HK-2 (cell line): Measurements from ENCODE around the gene HMGXB3.
"Not testable (repeated sequence)": the region's sequence is repeated elsewhere in the genome, so short reads cannot be mapped to it uniquely, and the experiment has no call there.

Experiments
- DNase-seq: peaks from one replicate; pipeline ENCODE4 v3.0.0-alpha.2; 2018; ENCODE audit not compliant: unreplicated experiment

Gene HMGXB3

GRCh38 chr5:150068472-150068871 is 67.9 kb downstream of the HMGXB3 start:
- DNase-seq, result no peak

- no peak for DNase-seq
Measured at GRCh38 chr5:150068961-150069645, 68.6 kb downstream of the HMGXB3 start.

- DNase-seq, result no peak
Measured at GRCh38 chr5:150069672-150070627, 69.4 kb downstream of the HMGXB3 start.

- DNase-seq, result no peak
Measured at GRCh38 chr5:150070821-150071220, 70.3 kb downstream of the HMGXB3 start.

- no peak for DNase-seq
Measured at GRCh38 chr5:150073086-150073625, 72.6 kb downstream of the HMGXB3 start.

- no peak for DNase-seq
Measured at GRCh38 chr5:150073677-150074076, 73.1 kb downstream of the HMGXB3 start.

- no peak for DNase-seq
Measured at GRCh38 chr5:150075233-150075632, 74.7 kb downstream of the HMGXB3 start.

GRCh38 chr5:150075806-150076205 is 75.3 kb downstream of the HMGXB3 start:
- DNase-seq, result no peak

GRCh38 chr5:150077060-150077459 is 76.5 kb downstream of the HMGXB3 start:
- no peak for DNase-seq

- no peak for DNase-seq
Measured at GRCh38 chr5:150077996-150078801, 77.7 kb downstream of the HMGXB3 start.

- no peak for DNase-seq
Measured at GRCh38 chr5:150078802-150079689, 78.5 kb downstream of the HMGXB3 start.

- no peak for DNase-seq
Measured at GRCh38 chr5:150079909-150080461, 79.4 kb downstream of the HMGXB3 start.

GRCh38 chr5:150080696-150081435 is 80.3 kb downstream of the HMGXB3 start:
- DNase-seq, result no peak

- DNase-seq, result no peak
Measured at GRCh38 chr5:150081541-150082283, 81.2 kb downstream of the HMGXB3 start.

- DNase-seq, result no peak
Measured at GRCh38 chr5:150082374-150082773, 81.8 kb downstream of the HMGXB3 start.

GRCh38 chr5:150082889-150083288 is 82.3 kb downstream of the HMGXB3 start:
- no peak for DNase-seq

- not testable (repeated sequence) for DNase-seq
Measured at GRCh38 chr5:150084754-150085153, 84.2 kb downstream of the HMGXB3 start.

GRCh38 chr5:150085191-150085912 is 84.8 kb downstream of the HMGXB3 start:
- DNase-seq, result no peak
